Activated CD4-positive, alpha-beta T cell treated with anti-CD3 and anti-CD28 coated beads, Interleukin-2, amount 50 U/mL, for 4 hours (primary cell): Measurements from ENCODE around the gene ZNF346.
"Not testable (repeated sequence)": the region's sequence is repeated elsewhere in the genome, so short reads cannot be mapped to it uniquely, and the experiment has no call there.

ENCODE experiments used
- DNase-seq, 2 experiments: peaks; one replicate each; pipeline ENCODE4 v3.0.0-alpha.2; 2020

ZNF346 gene

DNA sequence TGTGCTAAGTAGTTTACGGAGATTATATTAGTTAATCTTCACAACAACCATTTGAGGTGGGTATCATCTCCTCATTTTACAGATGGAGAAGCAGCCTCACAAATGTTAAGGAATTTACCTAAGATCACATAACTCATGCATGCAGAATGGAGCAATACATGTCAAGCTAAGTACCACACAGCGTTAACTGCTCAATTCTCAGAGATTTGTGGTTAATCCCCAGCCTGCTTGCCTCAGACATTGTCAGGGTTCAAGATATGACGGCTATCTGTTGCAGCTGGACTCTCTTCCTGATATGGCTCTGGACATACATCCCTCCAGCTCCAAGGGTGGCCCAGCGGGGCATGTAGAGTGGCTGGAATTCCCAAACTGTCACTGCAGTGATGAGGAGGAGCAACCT, 7.3 kb upstream of the ZNF346 start:
- DNase-seq: no peak

DNA sequence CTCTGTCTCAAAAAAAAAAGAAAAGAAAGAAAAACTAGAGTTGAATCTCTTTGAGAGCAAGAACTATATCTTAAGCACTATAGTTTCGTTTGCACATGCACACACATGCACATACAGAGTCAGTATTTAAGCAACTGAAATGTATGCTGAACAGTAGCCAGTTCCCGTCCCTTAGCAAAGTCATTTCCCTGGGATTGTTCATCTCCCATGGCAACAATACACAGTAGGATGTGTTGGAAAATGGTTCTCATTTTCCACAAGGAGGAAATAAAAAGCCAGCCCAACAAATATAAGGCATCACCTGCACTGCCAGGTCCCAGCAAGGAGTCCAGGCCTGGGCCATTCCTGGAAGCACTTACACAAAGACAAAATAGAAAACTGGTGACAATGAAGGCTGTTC, 4.2 kb upstream of the ZNF346 start:
- DNase-seq: no peak

DNA sequence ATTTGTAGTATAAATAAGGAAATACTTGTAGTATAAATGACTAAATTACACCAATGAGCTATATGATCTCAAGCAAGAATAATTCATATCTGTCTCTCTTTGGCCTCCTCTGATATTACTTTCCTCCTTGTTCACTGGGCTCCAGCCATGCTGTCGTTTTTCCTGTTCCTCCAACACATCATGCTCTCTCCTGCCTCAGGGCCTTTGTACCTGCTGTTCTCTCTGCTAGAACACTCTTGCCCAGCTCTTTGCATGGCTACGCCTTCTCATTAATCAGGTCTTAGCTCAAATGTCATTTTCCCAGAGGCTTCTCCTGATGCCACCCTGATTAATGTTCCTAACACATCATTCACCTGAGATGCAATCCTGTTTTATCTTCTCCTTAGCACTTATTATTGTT, 2.5 kb upstream of the ZNF346 start:
- DNase-seq: no peak

DNA sequence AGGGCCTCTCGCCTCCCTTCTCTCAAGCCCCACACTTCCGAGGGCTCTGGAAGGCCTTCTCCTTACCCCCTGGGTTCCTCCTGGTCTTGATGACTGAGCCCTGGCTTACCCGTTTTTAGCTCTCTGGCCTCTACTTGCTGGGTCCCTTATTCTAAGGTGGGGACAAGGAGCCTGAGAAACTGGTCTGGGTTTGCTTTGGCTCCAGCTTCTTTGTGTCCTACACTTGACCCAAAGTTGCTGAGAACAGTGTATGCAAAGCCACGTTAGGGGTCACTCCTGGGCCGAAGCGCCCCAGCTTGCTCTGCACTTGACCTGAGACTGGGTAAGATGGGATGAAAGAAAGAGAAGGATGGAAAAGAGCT, 788 bp downstream of the ZNF346 start:
- DNase-seq: no peak

DNA sequence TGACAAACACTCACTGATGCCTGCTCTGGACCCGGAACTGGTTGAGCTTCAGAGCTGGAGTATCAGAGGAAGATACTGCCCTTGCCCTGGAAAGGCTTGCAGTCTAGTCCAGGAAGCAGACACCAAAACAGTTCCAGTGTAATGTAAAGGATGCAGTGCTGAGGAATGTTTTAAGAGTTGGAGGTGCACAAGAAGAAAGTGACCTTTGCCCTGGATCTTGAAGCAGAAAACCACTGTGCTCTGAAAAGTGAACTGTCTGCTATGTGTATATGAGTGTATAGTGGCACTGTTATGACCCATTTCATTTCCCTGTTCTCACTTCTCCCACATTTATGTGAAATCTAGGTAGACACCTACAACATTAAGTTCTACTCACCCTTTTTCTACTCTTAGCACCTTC, 2.1 kb downstream of the ZNF346 start:
- no peak for DNase-seq

DNA sequence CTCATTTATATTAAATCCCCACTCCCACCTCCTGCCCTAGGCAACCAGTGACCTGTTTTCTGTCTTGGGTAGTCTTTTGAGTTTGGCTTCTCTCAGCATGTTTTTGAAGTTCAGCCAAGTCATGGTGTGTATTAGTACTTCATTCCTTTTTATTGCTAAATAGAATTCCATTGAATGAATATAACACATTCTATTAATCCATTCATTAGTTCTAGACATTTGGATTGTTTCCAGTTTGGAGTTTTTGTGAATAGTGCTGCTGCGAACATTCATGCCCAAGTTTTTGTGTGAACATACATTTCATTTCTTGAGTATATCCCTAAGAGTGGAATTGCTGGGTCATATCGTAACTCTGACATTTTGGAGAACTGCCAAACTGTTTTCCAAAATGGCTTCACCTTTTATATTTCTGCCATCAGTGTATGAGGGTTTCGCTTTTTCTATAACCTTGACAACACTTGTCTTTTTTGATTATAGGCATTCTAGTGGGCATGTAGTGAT, 2.7 kb downstream of the ZNF346 start:
- DNase-seq: no peak

DNA sequence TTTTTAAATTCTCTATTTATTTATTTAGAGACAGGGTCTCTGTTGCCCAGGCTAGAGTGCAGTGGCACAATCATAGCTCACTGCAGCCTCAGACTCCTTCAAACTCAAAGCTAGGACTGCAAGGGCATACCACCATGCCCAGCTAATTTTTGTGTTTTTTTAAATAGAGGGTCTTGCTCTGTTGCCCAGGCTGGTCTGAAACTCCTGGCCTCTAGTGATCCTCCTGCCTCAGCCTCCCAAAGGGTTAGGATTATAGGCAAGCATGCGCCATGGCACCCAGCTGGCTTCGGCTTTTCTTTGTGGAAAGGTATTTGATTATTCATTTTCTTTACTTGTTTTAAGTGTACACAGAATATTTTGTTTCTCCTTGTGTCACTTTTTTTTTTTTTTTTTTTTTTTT, 5.2 kb downstream of the ZNF346 start:
- DNase-seq: no peak

DNA sequence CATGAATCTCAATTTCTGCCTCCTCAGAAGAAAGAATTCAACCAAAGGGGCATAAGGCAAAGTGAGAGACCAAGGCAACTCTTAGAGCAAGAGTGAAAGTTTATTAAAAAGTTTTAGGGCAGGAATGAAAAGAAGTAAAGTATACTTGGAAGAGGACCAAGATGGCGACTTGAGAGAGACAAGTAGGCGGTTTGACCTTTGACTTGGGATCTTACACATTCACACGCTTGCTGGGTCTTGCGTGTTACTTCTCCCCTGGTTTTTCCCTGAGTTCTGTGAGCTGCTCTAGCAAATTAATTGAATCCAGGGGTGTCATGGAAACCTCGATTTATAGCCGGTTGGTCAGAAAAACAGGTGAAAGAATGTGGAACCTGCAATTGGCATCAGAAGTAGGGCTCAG, 7.0 kb downstream of the ZNF346 start:
- DNase-seq: no peak

DNA sequence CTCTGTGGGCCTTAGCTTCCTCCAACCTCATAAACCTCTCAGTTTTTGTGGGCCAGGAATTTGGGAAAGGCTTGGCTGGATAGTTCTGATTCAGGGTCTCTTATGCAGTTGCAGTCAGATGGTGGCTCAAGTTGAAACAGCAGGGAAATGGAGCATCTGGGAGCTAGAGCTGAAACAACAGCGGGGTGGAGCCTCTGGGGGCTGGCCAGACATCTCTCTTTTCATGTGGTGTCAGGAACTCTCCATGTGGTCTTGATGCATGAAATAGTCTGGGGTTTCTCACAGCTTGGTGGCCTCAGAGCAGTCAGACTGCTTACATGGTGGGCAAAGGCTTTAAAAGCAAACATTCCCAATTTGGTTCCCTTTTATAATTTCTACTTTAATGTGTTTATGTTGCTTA, 13.5 kb downstream of the ZNF346 start:
- no peak for DNase-seq

DNA sequence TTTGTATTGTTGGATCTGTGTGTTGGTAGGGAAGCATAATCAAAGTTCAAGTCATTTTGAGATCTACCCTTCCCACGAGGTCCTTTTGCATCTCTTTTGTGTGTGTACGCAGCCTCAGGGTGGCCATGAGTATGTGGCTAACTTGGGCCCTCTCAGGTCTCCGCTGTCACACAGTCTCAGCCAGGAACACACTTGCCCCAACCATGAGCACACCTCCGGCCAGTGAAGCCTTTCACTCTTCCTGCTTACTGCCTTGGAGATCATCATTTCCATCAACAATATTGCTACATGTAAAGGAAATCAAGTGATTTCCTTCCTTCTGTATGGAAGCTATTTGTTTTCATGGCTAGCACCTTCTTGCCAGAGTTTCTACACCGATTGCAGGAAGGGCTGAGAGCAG, 13.9 kb downstream of the ZNF346 start:
- DNase-seq: no peak

DNA sequence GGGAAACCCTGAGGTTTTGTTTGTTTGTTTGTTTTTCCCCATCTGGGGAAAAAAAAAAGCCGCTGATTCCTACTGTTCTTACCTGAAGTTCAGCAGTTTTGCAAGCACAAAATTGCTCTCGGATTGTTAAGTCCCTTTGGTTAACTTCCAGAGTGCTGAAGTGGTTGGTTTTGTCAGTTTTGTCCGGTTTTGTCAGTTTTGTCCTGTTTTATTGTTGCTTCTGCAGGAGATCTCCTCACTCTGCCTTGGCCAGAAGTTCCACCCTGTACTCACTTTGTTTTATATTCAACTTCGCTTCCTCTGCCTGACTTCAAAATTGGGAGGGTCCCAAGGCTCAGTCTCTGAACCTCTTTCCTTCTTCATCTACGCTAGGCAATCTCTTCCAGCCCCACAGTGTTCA, 14.4 kb downstream of the ZNF346 start:
- no peak for DNase-seq

DNA sequence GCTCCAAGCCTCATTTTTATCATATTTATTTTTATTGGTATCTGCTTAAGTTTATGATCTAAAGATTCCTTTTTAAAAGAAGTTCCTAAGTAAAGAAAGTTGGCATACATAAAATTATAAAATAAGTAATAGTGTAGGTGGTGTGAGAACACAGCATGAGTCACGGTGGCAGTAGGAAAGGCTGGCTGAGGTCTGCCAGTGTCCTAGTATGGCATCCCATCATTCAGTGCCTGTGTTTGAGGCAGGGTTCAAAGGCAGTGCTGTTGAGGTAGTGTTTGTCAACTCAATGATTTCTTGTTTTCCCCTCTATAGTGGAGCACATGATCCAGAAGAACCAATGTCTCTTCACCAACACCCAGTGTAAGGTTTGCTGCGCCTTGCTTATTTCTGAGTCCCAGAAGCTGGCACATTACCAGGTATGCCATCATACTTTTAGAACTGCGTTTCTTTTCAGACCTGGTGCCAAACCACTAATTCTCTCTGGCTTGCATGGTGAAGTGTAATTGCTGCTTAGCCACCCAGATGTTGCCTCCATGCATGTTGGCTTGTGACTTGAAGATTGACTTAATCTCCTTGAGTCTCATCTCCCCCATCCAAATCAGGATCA, 18.4 kb downstream of the ZNF346 start:
- DNase-seq: no peak

DNA sequence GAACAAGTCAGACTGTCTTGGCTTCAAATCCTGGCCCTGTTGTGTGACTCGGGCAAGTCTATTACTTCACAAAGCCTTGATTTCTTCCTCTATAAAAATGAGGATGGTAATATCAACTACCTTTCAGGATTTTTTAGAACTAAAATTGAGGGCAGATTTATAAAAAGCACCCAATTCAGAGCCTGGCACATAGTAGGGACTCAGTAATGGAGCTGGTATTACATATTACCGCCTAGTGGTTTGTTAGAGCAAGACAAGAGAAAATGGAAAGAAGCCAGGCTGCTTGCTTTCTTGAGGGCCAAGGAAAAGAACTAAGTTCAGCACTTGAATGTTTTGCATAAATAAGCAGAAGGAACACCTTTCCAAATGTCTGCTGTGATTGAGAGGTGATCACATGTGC, 19.4 kb downstream of the ZNF346 start:
- no peak for DNase-seq

DNA sequence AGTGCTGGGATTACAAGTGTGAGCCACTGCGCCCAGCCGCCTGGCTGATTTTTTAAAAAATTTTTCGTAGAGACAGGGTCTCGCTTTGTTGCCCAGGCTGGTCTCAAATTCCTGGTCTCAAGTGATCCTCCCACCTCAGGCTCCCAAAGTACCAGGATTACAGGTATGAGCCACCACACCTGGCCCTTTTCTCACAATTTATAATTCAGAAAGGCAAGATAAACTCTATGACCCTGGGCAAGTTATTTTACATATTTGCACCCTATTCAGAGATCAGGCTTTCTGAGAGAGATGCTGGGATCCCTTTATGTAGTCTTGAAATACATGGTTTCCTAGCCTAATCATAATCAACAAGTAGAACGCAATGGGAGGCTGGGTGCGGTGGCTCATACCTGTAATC, 20.6 kb downstream of the ZNF346 start:
- no peak for DNase-seq

DNA sequence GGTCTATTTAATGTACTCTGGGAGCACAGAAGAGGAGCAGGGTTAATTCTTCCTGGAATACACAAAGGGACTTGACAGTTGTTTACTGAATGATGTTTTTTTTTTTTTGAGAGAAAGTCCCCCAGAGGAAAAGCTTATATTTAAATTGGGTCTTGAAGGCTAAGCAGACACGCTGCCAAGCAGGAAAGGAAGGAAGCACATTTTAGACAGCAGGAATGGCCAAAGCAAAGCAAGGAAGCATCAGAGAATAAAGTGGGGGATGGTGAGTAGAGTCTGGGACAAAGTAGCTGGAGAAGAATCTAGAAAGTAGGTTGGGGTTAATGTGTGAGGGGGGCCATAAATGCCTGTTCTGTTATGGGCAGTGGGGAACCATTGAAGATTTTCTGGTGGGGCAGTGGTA, 21.5 kb downstream of the ZNF346 start:
- DNase-seq: no peak

DNA sequence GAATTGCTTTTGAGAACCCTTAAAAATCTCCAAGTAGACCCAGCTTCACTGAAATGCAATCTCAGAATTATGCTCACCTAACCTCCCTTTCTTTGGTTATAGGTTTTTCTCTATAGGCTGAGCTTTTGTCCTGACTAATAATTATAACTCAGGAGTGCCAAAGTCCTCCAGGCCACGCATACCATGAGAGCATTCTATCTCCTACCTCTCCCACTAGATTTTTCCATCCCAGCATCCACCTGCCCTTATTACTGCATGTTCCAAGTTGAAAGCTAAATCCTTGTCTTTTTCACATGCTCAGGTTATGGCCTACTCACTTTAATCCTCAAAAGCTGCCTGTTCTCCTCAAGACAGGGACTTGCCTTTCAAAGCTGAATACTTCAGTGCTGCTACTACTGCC, 22.1 kb downstream of the ZNF346 start:
- no peak for DNase-seq

DNA sequence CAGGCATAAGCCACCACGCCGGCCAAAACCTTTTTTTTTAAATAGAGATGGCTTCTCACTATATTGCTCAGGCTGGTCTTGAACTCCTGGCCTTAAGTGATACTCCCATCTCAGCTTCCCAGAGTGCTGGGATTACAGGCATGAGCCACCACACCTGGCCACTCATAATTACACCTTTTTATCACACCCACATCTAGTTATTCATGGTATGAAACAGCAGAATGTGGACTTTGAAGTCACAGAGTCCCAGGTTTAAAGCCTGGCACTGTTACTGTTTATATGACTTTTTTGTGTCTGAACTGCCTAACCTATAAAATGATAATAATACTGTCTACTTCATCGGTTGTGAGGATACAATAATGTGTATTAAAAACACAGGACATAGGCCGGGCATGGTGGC, 23.1 kb downstream of the ZNF346 start:
- no peak for DNase-seq

DNA sequence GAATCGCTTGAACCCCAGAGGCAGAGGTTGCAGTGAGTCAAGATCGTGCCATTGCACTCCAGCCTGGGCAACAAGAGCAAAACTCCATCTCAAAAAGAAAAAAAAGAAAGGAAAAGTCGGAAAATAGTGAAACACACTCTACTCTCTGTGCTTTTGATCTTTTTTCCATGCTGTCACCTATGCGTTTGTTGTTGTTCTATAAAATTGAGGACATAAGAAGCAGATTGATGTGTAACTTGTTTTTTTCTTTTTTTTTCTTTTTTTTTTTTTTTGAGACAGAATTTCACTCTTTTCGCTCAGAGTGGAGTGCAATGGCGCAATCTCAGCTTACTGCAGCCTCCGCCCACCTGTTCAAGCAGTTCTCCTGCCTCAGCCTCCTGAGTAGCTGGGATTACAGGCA, 26.0 kb downstream of the ZNF346 start:
- DNase-seq: not testable (repeated sequence)

DNA sequence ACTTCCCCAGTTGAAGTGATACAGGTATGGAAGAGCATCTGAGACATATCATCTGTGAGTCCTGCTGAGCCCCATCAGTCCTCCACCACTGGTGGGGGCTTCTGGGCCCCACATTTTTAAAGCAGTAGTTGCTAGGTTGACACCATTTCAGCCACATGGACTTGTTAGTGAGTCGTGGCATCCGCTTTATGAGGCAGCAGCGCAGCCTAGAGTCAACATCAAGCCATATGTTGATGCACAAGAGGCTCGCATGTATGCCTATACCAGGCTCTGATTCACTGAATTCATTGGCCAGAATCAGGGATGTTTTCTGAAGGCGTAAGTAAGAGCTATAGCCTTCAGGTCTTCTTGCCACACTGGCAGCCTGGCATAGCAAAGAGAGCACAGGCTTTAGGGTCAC, 26.8 kb downstream of the ZNF346 start:
- DNase-seq: no peak

DNA sequence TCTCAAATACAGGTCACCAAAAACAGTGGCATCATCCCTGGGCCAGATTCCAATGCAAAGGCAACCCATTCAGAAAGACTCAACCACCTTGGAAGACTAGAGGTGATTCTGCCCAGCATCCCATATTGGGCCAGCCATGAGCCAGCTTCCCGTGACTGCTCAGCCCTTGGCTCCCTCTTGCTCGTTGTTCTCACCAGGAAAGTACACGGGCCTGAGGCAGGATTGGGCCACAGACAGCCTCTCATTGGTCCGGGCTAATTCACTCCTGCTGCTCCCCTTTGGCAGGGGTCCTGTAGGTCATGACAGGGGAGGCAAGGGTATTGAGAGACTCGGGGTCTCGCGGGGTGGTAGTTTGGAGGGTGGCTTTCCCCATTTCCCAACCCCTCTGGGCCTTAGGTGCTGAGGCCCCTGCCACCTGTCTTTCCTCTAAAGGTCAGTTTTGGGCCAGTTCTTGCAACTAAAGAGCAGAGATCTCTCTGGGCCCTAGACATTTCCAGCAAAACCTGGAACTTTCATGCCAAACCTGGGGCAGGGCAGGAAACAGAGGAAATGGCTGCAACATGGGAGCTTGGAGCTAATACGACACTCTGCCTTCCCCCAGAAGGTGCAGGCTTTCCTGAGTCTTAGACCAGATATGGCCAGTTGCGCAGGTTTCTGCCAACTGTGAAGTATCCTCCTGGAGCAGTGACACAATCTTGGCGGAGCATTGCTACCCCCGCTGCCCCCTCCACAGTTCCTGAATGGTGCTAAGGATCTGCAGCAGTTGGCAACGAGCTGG, 42.2 kb downstream of the ZNF346 start:
- DNase-seq: no peak

DNA sequence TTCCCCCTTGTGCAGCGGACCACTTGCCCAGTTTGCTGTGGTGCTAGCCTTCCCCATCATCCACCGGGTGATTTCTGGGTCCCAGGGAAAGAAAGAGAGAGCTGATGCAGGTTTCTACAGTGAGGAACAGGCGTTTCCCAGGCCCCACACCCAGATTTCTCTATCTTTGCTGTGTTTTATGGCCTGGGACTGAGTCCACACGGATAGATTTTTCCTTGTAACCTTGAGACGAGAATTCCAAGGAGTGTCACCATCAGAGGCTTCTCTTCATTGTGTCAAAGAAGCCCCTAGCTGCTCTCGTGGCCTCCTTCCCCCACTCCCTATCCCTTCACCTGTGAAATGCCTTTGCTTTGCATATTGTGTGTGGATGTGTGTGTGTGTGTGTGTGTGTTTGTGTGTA, 43.0 kb downstream of the ZNF346 start:
- no peak for DNase-seq

DNA sequence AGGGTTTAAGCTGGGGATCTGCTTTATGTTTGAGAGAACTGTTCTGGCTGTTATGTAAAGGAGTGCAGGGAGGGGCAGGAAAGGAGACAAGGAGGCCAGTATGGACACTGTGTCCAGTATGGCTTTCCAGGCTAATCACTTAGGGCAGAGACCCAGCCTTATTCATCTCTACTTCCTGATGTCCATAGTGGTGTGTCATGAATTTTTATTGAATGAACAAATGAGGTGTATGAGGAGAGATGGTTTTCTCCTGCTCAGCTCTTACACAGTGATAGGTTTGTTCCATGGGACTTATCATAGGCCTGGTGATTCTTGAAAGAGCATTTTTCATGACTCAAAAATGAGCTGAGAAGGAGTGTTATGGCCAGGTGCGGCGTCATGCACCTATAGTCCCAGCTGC, 43.7 kb downstream of the ZNF346 start:
- no peak for DNase-seq

DNA sequence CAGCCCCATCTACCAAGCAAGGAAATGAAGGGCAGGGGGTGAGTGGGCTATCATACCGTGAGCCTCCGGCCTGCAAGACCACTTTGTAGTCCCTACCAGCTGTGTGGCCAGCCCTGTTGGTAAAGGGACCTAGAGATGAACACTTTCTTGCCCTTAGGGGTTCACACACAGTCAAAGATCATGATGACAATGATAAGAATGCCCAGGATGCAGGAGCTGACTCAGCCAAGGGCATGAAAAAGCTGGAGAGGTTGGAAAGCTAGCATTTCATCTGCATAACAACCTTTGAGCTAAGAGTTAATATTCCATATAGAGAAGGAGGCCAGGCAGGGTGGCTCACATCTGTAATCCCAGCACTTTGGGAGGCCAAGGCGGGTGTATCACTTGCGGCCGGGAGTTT, 45.0 kb downstream of the ZNF346 start:
- no peak for DNase-seq

DNA sequence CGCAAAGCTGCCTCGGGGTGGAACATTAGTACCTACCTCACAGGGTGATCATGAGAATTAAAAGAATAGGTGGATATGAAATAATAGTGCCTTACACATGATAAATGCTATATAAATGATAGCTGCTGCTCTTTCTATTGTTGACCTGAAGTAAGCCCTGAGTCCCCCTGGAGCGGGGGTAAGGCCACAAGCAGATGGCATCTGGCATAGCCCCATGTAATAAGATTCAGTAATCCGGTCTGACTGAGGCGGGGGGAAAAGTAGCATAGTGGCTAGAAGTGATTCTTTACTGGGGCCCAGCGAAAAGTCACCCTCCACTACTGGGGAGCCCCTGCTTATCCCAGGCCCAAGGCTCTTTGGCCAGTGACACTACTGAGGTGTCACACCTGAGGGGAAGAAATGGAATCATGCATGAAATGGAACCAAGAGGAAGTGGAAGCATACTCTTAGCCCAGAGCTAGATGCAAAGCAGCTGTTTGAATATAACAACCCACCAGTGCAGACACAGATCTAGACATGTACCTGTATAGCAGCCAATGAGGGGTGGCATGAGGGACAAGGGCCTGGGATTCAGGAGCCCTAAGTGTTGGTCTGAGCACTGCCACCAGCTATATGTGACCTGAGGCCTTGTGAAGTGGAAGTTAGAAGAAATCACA, 48.2 kb downstream of the ZNF346 start:
- DNase-seq: no peak
